ENCODE measurements around the gene KIF18B.

DNA sequence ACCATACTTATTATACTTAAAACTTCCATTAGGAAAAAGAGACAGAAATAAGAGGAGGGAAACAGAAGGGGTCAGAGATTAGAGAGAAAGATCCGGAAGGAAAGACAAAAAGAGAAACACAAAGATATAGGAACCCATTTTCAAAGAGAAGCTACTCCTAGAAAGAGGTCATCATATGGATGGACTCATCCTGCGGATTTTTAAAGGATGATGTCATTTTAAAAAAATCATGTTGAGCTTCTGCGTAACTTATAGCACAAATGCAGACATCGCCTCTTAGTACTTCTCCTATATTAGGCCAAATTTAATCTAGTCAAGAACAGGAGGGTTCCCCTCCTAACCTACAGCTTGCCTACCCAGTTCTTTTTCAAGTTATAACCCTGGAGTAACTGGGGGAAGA is 66.4 kb downstream of the KIF18B start:
- TF ChIP-seq, protein P1, sequence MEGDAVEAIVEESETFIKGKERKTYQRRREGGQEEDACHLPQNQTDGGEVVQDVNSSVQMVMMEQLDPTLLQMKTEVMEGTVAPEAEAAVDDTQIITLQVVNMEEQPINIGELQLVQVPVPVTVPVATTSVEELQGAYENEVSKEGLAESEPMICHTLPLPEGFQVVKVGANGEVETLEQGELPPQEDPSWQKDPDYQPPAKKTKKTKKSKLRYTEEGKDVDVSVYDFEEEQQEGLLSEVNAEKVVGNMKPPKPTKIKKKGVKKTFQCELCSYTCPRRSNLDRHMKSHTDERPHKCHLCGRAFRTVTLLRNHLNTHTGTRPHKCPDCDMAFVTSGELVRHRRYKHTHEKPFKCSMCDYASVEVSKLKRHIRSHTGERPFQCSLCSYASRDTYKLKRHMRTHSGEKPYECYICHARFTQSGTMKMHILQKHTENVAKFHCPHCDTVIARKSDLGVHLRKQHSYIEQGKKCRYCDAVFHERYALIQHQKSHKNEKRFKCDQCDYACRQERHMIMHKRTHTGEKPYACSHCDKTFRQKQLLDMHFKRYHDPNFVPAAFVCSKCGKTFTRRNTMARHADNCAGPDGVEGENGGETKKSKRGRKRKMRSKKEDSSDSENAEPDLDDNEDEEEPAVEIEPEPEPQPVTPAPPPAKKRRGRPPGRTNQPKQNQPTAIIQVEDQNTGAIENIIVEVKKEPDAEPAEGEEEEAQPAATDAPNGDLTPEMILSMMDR (IDR thresholded peaks at IDR 0.05): no peak
- no peak for TF ChIP-seq POLR2A (IDR thresholded peaks at IDR 0.05)
